Natural killer cell treated with Interleukin-12 subunit alpha and Interleukin-12 subunit beta and Interleukin-15 and Interleukin-18, amount 100 ng/mL, for 72 hours (primary cell): ENCODE measurements around the gene SELENOV. TPM values are rescaled to one million over a fixed set of nuclear protein-coding genes. Genes with fewer than 3 reads are reported as not detected.
A peak's percentile ranks its signal among the peaks of the same experiment; 100 is the strongest.

Source experiments
- ATAC-seq, 2 donors: fragments of 150-1000 bp; cut with Tn5 transposase in 1 of 2; sonication (Bioruptor Pico), chemical (Tn5 transposase) in 1 of 2; 2 replicates each; pipeline ENCODE4 v1.10.0; 2021
- DNase-seq: peaks from one replicate; pipeline ENCODE4 v3.0.0; 2022; ENCODE audit warnings: low spot score
- H3K27ac Mint-ChIP-seq, 2 donors: 1 replicate in 1 of 2; 2 replicates in 1 of 2; pipeline ENCODE4 v1.8.0; 2022; ENCODE audit warnings: mixed read lengths in 2 of 2, mild to moderate bottlenecking in 1 of 2, moderate library complexity in 1 of 2
- H3K27me3 Mint-ChIP-seq, 2 donors: 1 replicate in 1 of 2; 2 replicates in 1 of 2; pipeline ENCODE4 v1.8.0; 2022; ENCODE audit warnings: mixed read lengths in 2 of 2
- H3K36me3 Mint-ChIP-seq: one replicate; pipeline ENCODE4 v1.8.0; 2022; ENCODE audit warnings: mixed read lengths
- H3K4me1 Mint-ChIP-seq, 2 donors: 1 replicate in 1 of 2; 2 replicates in 1 of 2; pipeline ENCODE4 v1.8.0; 2022; ENCODE audit warnings: low read depth in 2 of 2, mixed read lengths in 2 of 2, mild to moderate bottlenecking in 1 of 2
- H3K4me3 Mint-ChIP-seq: one replicate; pipeline ENCODE4 v1.8.0; 2022; ENCODE audit warnings: mixed read lengths
- H3K9me3 Mint-ChIP-seq: 2 replicates; pipeline ENCODE4 v1.8.0; 2022; ENCODE audit warnings: mixed read lengths
- total RNA-seq, 2 donors: library from RNA; stranded (reverse); gene quantifications; one replicate each; pipeline ENCODE4 v1.2.3, GENCODE V29; 2022

SELENOV gene
- total RNA-seq, 2 donors from 2014 or later: not detected

DNA sequence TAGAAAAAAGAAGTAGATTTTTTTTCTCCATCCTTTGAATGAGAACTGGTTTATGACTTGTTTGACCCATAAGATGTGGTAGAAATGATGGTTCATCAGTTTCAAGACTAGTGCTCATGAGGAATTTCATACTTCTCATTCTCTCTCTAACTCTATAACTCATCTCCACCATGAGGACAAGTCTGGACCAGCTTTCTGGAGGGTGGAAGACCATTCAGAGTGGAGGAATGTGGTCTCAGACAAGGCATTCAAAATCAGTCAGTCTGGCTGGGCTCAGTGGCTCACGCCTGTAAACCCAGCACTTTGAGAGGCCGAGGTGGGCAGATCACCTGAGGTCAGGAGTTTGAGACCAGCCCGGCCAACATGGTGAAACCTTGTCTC lies 28.5 kb downstream of the SELENOV start:
- ATAC-seq (no peak), DNase-seq (no peak)
- no peak overlapping the region for H3K4me3 Mint-ChIP-seq

GRCh38 chr19:39544226-39544903 lies 29.4 kb downstream of the SELENOV start:
- peaks cover 11 to 16% of the 10 kb centered on the region in 2 donors for H3K27me3 Mint-ChIP-seq
- H3K4me3 Mint-ChIP-seq: no peak overlapping the region
- no peak overlapping the region for H3K27ac Mint-ChIP-seq
- no peak for ATAC-seq
- no peaks in the 10 kb centered on the region for H3K36me3 Mint-ChIP-seq
- no peak for DNase-seq
- peaks cover 10 to 21% of the 10 kb centered on the region in 2 donors for H3K4me1 Mint-ChIP-seq
- H3K9me3 Mint-ChIP-seq: no peaks in the 10 kb centered on the region

More for the DNA sequence above, 28.5 kb downstream of the SELENOV start:
- no peaks in the 10 kb centered on the region for H3K36me3 Mint-ChIP-seq
- H3K4me1 Mint-ChIP-seq: peaks cover 17 to 30% of the 10 kb centered on the region in 2 donors
- peaks cover 11 to 16% of the 10 kb centered on the region in 2 donors for H3K27me3 Mint-ChIP-seq
- no peaks in the 10 kb centered on the region for H3K9me3 Mint-ChIP-seq
- H3K27ac Mint-ChIP-seq: no peak overlapping the region

DNA sequence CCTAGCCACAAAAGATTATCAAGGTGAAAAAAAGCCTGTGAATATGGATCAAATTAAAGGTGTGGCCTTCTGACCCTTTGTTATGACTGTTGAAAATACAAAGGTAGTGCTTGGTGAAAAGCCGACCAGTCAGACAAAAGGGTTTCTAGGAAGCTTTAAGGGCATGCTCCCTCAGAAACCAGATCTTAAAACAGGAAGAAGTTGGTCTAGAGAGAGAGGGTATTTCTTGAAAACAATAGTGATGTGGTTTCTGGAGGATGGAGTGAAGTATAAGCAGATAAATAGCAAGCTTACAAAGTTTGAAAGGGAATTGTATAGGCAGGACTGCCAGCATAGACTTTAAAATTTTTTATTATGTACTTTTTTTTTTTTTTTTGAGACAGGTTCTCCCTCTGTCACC lies 30.0 kb downstream of the SELENOV start:
- no peaks in the 10 kb centered on the region for H3K9me3 Mint-ChIP-seq
- ATAC-seq (no peak), DNase-seq (no peak)
- H3K4me1 Mint-ChIP-seq: peaks cover 9 to 20% of the 10 kb centered on the region in 2 donors
- H3K27ac Mint-ChIP-seq: no peak overlapping the region
- H3K4me3 Mint-ChIP-seq: no peak overlapping the region
- H3K27me3 Mint-ChIP-seq: peaks cover 11 to 16% of the 10 kb centered on the region in 2 donors
- H3K36me3 Mint-ChIP-seq: no peaks in the 10 kb centered on the region

- Mint-ChIP-seq H3K9me3 (no peaks in the 10 kb centered on the region), H3K27me3 (peaks cover 13 to 16% of the 10 kb centered on the region in 2 donors), H3K36me3 (no peaks in the 10 kb centered on the region), H3K4me1 (peaks cover 0 to 8% of the 10 kb centered on the region in 2 donors), H3K4me3 (no peak overlapping the region), H3K27ac (no peak overlapping the region)
- no peak for ATAC-seq
- DNase-seq: no peak
Observed at GRCh38 chr19:39546599-39546998, 31.7 kb downstream of the SELENOV start.

- DNase-seq: no peak
- H3K9me3 Mint-ChIP-seq: no peaks in the 10 kb centered on the region
- peaks cover 14 to 16% of the 10 kb centered on the region in 2 donors for H3K27me3 Mint-ChIP-seq
- no peaks in the 10 kb centered on the region for H3K36me3 Mint-ChIP-seq
- no peak overlapping the region for H3K4me3 Mint-ChIP-seq
- no peak for ATAC-seq
- no peaks in the 10 kb centered on the region for H3K4me1 Mint-ChIP-seq
- no peak overlapping the region for H3K27ac Mint-ChIP-seq
Observed at GRCh38 chr19:39550197-39550596, 35.3 kb downstream of the SELENOV start.

DNA sequence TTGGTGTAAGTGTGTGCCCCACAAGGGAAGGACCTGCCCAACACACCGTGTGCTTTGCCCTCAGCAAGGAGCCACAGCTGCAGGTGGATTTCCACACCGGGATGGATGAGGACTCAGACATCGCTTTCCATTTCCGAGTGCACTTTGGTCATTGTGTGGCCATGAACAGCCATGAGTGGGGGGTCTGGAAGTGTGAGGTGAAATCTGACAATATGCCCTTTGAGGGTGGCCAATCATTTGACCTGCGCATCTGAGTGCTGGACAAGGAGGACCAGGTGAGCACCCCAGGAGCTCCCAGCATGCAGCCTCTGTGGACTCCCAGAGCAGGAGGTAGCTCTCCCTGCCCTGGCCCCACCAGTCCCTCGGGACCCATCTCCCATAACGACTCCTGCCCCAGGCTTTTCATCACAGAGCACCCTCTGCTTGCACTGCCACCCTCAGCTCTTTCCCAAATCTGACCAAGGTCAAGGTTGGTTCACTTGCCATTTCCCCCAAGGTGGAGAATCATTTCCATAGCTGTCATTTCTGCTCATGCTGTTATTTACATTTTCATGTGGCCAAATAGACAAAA lies 38.2 kb downstream of the SELENOV start:
- Mint-ChIP-seq H3K4me3 (no peak overlapping the region), H3K4me1 (peaks cover 6 to 7% of the 10 kb centered on the region in 2 donors), H3K27me3 (peaks cover 6 to 8% of the 10 kb centered on the region in 2 donors), H3K27ac (peak overlapping the region in 1 of 2 donors; percentile 13), H3K9me3 (no peaks in the 10 kb centered on the region), H3K36me3 (no peaks in the 10 kb centered on the region)
- no peak for ATAC-seq
- no peak for DNase-seq

- H3K4me1 Mint-ChIP-seq: peaks cover 16% of the 10 kb centered on the region in 2 donors
- ATAC-seq (no peak), DNase-seq (no peak)
- no peaks in the 10 kb centered on the region for H3K9me3 Mint-ChIP-seq
- no peak overlapping the region for H3K27ac Mint-ChIP-seq
- H3K27me3 Mint-ChIP-seq: peaks cover 6 to 8% of the 10 kb centered on the region in 2 donors
- H3K36me3 Mint-ChIP-seq: no peaks in the 10 kb centered on the region
- H3K4me3 Mint-ChIP-seq: no peak overlapping the region
Observed at GRCh38 chr19:39554701-39555311, 39.9 kb downstream of the SELENOV start.

DNA sequence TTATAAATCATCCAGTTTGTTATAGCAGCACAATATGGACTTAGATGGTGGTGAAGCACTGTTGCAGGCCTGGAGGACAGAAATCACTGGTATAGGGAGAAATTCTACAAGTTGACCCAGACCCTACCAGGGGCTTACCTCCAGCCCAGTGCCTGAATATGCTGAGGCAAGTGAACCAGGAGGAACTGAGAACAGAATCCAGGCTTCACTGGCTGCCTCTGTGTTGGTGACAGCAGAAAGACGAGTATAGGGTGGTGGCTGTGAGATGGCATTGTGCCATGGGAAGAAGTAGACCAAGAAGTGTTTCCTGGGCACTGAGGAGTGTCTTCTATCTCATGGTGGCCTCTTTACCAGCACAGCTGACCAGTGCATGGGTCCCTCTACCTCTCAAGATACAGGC lies 40.9 kb downstream of the SELENOV start:
- Mint-ChIP-seq H3K4me3 (no peak overlapping the region), H3K36me3 (no peaks in the 10 kb centered on the region), H3K9me3 (no peaks in the 10 kb centered on the region), H3K4me1 (peaks cover 16% of the 10 kb centered on the region in 2 donors), H3K27me3 (peaks cover 4 to 8% of the 10 kb centered on the region in 2 donors), H3K27ac (no peak overlapping the region)
- ATAC-seq (no peak), DNase-seq (no peak)

DNA sequence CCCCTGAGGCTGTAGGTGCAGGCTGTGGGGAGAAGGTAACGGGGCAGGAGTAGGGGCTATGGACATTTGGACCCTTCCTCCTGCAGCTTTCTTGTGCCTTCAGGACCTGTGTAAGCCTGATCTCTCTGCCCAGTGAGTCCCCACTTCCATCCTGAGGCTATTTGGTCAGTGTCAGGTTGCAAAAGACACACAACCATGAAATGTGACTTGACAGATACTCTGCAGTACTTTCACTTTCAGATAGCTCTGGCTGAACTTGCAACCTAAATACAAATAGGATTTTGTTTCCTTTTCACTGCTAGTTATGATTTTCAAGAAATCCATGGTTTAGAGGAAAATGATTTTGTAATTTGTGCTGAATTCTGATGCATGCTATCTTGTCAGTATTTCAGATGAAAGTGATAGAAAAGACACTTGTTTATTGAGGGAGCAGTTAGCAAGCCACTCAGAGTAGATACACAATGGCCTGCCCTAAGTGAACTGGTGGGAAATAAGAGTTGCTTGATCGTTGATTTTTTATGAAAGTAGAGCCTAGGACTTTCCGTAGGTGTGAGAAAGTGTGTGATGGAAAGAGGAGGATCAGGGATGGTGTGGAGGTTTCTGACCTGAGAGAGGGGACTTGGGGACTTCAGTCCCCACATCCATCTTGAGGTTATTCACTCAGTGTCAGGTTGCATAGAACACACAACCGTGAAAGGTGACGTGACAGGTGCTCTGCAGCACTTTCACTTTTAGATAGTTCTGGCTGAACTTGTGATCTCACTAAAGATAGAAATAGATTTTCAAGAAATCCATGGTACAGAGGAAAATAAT lies 43.1 kb downstream of the SELENOV start:
- Mint-ChIP-seq H3K4me3 (peak overlapping the region; percentile 73), H3K4me1 (peaks cover 16% of the 10 kb centered on the region in 2 donors), H3K27ac (peak overlapping the region; percentile 12 to 82), H3K9me3 (no peaks in the 10 kb centered on the region), H3K27me3 (peaks cover 10 to 15% of the 10 kb centered on the region in 2 donors), H3K36me3 (no peaks in the 10 kb centered on the region)
- ATAC-seq (peak; percentile 69 to 77), DNase-seq (no peak)

- peaks cover 16% of the 10 kb centered on the region in 2 donors for H3K4me1 Mint-ChIP-seq
- no peaks in the 10 kb centered on the region for H3K36me3 Mint-ChIP-seq
- no peak for DNase-seq
Observed at GRCh38 chr19:39558624-39559117, 43.7 kb downstream of the SELENOV start.

DNA sequence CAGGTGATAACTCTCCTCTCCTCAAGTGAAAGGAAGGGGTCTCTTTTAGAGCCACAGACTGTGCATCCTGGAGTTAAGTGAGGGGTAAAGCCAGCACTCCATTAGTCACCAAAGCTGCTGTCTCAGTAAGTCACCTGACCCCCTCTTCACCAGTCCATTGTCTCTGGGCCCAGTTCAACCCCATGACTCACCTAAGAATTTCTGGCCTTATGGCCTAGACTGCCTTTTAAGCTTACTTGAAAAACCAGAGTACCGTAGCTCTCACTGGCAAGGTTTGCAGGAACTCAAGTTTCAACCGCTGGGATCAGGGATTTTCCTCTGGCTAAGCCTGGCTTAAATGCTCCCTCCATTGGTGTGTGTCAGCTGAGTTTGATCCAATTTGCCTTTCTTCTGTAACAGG lies 48.5 kb downstream of the SELENOV start:
- no peak overlapping the region for H3K27ac Mint-ChIP-seq
- H3K27me3 Mint-ChIP-seq: peaks cover 8 to 15% of the 10 kb centered on the region in 2 donors
- no peaks in the 10 kb centered on the region for H3K9me3 Mint-ChIP-seq
- H3K36me3 Mint-ChIP-seq: no peaks in the 10 kb centered on the region
- no peak for ATAC-seq
- H3K4me1 Mint-ChIP-seq: peaks cover 7% of the 10 kb centered on the region in 2 donors
- no peak for DNase-seq
- no peak overlapping the region for H3K4me3 Mint-ChIP-seq

More at GRCh38 chr19:39558624-39559117, 43.7 kb downstream of the SELENOV start:
- Mint-ChIP-seq H3K9me3 (no peaks in the 10 kb centered on the region), H3K27ac (peak overlapping the region; percentile 12 to 82), H3K4me3 (peak overlapping the region; percentile 73), H3K27me3 (peaks cover 8 to 10% of the 10 kb centered on the region in 2 donors)
- ATAC-seq: peak in 1 of 2 donors; percentile 49

DNA sequence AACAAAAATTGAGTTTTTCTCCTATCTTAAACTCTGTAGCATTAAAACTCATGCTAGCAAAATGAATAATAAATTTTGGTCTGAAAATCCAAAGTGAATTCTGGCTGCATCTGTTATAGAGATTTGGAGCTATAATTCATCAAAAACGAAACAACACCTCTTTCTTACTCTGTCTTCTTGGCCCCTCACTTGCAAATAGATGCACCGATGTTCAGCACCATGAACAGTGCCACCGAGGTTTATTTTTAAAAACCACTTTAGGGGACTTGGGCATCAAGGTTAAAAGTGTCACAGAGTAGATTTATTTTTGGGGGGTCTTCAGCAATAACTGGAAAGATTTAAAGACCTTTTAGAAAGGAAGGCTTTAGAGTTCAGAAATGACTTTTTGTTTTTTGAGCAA lies 51.1 kb downstream of the SELENOV start:
- Mint-ChIP-seq H3K4me3 (no peak overlapping the region), H3K36me3 (no peaks in the 10 kb centered on the region), H3K27me3 (peaks cover 25 to 26% of the 10 kb centered on the region in 2 donors)

DNA sequence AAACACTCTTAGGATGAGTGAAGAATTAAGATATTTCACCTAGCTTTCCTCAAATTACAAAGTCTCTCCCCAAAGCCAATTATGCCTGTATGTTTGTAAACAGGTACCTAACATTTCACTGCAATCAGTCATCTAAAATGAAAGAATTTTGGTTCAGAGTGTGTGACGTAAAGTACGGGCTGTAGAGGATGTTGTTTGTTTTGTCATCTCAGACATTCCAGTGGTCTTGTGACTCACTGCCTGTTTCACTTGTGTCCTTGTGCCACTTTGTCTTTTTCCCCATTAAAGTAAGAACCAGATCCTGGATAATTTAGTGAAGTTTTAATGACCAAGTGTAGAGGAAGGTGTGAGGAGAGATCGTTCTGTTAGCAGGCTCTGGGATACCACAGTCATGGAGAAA lies 53.7 kb downstream of the SELENOV start:
- no peak for DNase-seq
- no peak for ATAC-seq
- H3K4me1 Mint-ChIP-seq: peaks cover 0 to 4% of the 10 kb centered on the region in 2 donors
- no peak overlapping the region for H3K27ac Mint-ChIP-seq
- H3K9me3 Mint-ChIP-seq: no peaks in the 10 kb centered on the region
- H3K27me3 Mint-ChIP-seq: peaks cover 30 to 31% of the 10 kb centered on the region in 2 donors
- peaks cover 2% of the 10 kb centered on the region for H3K36me3 Mint-ChIP-seq
- no peak overlapping the region for H3K4me3 Mint-ChIP-seq

More for the DNA sequence above, 51.1 kb downstream of the SELENOV start:
- no peaks in the 10 kb centered on the region for H3K9me3 Mint-ChIP-seq
- peaks cover 0 to 4% of the 10 kb centered on the region in 2 donors for H3K4me1 Mint-ChIP-seq
- ATAC-seq (no peak), DNase-seq (no peak)
- no peak overlapping the region for H3K27ac Mint-ChIP-seq
